ENCODE results near the gene DCAF15. TPM values are rescaled to one million over a fixed set of nuclear protein-coding genes. Genes with fewer than 3 reads are reported as not detected.

The DCAF15 gene
- total and polyA plus RNA-seq, 8 donors, result 7.1 to 37.3 (median 25.8) TPM

DNA sequence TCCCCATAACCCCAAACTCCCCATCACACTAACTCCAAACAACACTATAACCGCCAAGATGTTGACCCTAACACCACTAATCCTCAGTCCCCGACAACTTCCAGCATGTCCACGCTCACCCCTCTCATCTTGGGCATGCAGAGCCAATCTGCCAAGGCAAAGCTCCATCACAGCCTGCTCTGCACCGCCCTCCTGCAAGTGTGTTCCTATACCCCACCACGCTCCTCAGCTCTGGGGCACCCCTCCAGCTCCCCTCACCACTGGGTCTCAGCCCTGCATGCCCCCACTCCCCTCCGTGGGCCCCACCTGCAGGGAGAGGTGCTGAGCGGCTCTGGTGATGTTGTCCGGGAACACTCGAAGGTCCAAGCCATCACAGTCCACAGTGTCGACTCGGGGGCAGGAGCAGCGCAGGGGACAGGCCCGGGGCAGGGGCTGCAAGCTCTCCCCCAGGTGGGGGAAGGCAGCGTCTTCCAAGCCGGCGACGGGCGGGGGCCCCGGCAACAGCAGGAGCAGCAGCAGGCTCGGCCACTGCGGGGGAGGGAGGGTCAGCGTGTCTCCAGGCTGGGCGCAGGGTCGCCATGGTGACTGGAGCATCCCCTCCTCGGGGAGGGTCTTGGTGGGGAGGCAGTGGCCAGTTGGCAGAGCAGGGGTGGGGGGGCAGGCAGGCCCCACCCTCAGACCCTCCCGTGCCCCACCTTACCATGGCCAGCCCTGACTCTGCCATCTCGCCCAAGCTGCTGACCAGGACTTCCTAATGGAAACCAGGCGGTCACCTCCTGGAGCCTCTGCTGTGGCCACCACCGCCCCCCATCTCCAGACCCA lies 14.6 kb upstream of the DCAF15 start:
- Histone ChIP-seq H3K4me1 (peaks cover 0 to 12% (median 6%) of the 10 kb centered on the region in 4 donors), H3K27ac (no peak overlapping the region), H3K36me3 (no peaks in the 10 kb centered on the region), H3K27me3 (peaks cover 0 to 62% (median 14%) of the 10 kb centered on the region in 3 donors), H3K4me3 (peak overlapping the region in 3 of 4 donors; percentile 9 to 26 (median 19)), H3K9me3 (no peaks in the 10 kb centered on the region)
- TF ChIP-seq, protein P1, sequence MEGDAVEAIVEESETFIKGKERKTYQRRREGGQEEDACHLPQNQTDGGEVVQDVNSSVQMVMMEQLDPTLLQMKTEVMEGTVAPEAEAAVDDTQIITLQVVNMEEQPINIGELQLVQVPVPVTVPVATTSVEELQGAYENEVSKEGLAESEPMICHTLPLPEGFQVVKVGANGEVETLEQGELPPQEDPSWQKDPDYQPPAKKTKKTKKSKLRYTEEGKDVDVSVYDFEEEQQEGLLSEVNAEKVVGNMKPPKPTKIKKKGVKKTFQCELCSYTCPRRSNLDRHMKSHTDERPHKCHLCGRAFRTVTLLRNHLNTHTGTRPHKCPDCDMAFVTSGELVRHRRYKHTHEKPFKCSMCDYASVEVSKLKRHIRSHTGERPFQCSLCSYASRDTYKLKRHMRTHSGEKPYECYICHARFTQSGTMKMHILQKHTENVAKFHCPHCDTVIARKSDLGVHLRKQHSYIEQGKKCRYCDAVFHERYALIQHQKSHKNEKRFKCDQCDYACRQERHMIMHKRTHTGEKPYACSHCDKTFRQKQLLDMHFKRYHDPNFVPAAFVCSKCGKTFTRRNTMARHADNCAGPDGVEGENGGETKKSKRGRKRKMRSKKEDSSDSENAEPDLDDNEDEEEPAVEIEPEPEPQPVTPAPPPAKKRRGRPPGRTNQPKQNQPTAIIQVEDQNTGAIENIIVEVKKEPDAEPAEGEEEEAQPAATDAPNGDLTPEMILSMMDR (IDR thresholded peaks at IDR 0.05), result no peak
- TF ChIP-seq POLR2AphosphoS5 (IDR thresholded peaks at IDR 0.05), result no peak
- TF ChIP-seq EP300 (IDR thresholded peaks at IDR 0.05), result no peak
- no peak for TF ChIP-seq POLR2A (IDR thresholded peaks at IDR 0.05)
- no peak for DNase-seq
- 13 to 15% (median 14%) methylated on average over 9 to 29 of the region's 29 CpGs for WGBS, 5 donors
- intact Hi-C loops (cut with DNase I; ENCODE audit: low total_unique reads), result no loop called here

DNA sequence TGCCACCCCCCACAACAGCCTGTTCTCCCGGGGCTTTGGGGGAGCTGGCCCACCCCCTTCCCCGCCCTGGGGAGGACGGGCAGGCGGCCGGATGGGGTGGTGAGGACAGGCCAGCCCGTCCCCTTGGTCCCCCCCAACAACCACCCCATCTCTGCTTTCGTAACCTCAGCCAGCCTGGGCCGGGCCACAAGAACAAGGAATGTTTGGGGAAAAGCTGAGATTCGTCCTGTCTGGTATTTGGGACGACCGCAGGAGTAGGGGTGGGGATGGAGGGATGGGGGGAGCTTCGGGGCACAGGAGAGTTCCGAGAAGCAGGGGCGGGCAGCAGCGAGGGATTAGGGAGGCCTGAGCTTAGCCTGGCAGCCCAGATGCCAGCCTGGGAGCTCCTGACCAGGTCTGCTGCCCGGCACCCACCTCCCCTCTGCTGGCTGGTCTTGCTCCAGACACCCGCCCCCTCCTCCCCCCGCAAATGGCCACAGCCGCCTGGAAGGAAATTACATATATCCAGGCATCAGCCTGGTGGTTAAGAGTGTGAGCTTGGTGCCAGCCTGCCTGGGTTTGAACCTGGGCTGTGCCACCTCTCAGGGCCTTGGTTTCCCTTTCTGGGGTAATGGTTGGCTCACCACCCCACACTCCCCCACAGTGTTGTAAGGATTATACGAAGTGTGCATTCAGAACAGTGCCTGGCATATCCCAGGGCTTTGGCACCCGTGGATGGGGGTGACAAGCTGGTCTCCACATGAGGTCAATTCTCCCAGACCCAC lies 13.8 kb upstream of the DCAF15 start, which contains the start of gene PODNL1:
Gene PODNL1, minus strand, starts transcription at position 117 of the 764 bp plus-strand sequence. CDS start 236 bp downstream, outside the sequence.
- TF ChIP-seq, protein P1 (IDR thresholded peaks at IDR 0.05), result no peak

GRCh38 chr19:13942023-13942684 lies 10.2 kb upstream of the DCAF15 start:
- no peaks in the 10 kb centered on the region for H3K9me3 ChIP-seq
- no peak overlapping the region for H3K4me3 ChIP-seq
- H3K27me3 ChIP-seq, result peaks cover 0 to 23% (median 10%) of the 10 kb centered on the region in 3 donors
- intact Hi-C loops (cut with DNase I; ENCODE audit: low total_unique reads), result no loop called here
- DNase-seq, result no peak
- 86 to 100% (median 94%) methylated on average over 1 of the region's 1 CpG for WGBS, 5 donors
- H3K36me3 ChIP-seq, result no peaks in the 10 kb centered on the region
- peaks cover 0 to 12% (median 6%) of the 10 kb centered on the region in 4 donors for H3K4me1 ChIP-seq
- TF ChIP-seq POLR2AphosphoS5 (IDR thresholded peaks at IDR 0.05) (no peak), POLR2A (IDR thresholded peaks at IDR 0.05) (no peak), EP300 (IDR thresholded peaks at IDR 0.05) (no peak)
- TF ChIP-seq, protein P1 (IDR thresholded peaks at IDR 0.05), result no peak
- H3K27ac ChIP-seq, result no peak overlapping the region

More for the DNA sequence above, 13.8 kb upstream of the DCAF15 start, which contains the start of gene PODNL1:
- Histone ChIP-seq H3K27me3 (peaks cover 0 to 55% (median 14%) of the 10 kb centered on the region in 3 donors), H3K36me3 (no peaks in the 10 kb centered on the region), H3K4me1 (peaks cover 0 to 12% (median 6%) of the 10 kb centered on the region in 4 donors), H3K9me3 (no peaks in the 10 kb centered on the region), H3K27ac (no peak within 1 kb of the TSS), H3K4me3 (peak within 1 kb of the TSS in 3 of 4 donors; percentile 9 to 26 (median 19))
- intact Hi-C loops (cut with DNase I; ENCODE audit: low total_unique reads), result no loop called here
- WGBS, 5 donors, result 18 to 42% (median 24%) methylated on average over 15 to 21 of the region's 21 CpGs
- peak in 1 of 2 donors; percentile 49 for DNase-seq

DNA sequence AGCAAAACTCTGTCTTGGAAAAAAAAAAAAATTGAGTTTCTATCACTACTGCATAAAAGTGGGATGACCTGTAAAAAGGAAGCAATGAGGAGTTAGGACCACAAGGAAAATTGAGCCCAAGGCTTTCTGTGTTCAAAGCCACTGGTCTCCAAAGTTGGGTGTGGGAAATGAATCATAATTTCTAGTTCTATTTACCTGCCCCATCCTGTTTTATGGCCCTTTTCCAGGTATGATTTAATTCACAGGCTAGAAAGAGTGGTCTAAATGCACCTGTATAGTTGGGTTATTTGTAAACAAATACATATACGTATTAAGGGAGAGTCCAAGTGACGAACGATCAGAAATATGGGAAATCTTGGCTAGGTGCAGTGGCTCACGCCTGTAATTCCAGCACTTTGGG lies 5.9 kb upstream of the DCAF15 start:
- TF ChIP-seq, protein P1 (IDR thresholded peaks at IDR 0.05), result no peak
- no peak for TF ChIP-seq EP300 (IDR thresholded peaks at IDR 0.05)
- no peak for TF ChIP-seq POLR2AphosphoS5 (IDR thresholded peaks at IDR 0.05)
- no peak for TF ChIP-seq POLR2A (IDR thresholded peaks at IDR 0.05)
- 80 to 91% (median 85%) methylated on average over 4 of the region's 4 CpGs for WGBS, 5 donors
- no peak for DNase-seq
- Histone ChIP-seq H3K27me3 (no peaks in the 10 kb centered on the region), H3K4me1 (peaks cover 0 to under 1% (median 0%) of the 10 kb centered on the region in 4 donors), H3K9me3 (no peaks in the 10 kb centered on the region), H3K27ac (no peak overlapping the region), H3K36me3 (no peaks in the 10 kb centered on the region), H3K4me3 (no peak overlapping the region)
- intact Hi-C loops (cut with DNase I; ENCODE audit: low total_unique reads), result no loop called here
